Measurements from ENCODE around the gene QSOX2. TPM values are rescaled to one million over a fixed set of nuclear protein-coding genes. Genes with fewer than 3 reads are reported as not detected.

The QSOX2 gene
- total RNA-seq, 1 donor from 2014 or later: 10.3 TPM

- no peak for DNase-seq (ENCODE audit: low spot score)
Measured at GRCh38 chr9:136225748-136226679, 19.6 kb downstream of the QSOX2 start.

DNA sequence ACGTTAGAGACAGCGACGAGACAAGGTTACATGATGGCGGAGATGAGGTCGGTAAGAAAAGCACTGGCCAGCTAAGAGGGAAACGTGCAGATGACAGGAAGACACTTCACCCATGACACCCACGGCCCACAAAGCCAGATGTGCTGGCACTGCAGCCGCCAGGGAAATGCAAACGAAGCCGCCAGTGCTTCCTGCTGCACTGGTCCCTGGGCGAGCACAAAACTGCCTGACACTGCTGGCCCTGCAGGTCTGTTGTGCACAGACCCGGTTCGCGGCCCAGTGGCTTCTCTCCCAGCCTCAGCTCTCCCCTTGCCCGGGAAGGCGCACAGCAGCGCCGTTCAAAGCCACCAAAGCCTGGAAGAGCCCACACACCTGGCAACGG lies 20.3 kb downstream of the QSOX2 start:
- DNase-seq (ENCODE audit: low spot score): no peak

- no peak for DNase-seq (ENCODE audit: low spot score)
Measured at GRCh38 chr9:136223871-136224640, 21.6 kb downstream of the QSOX2 start.

GRCh38 chr9:136222906-136223285 lies 22.7 kb downstream of the QSOX2 start:
- no peak for DNase-seq (ENCODE audit: low spot score)

DNA sequence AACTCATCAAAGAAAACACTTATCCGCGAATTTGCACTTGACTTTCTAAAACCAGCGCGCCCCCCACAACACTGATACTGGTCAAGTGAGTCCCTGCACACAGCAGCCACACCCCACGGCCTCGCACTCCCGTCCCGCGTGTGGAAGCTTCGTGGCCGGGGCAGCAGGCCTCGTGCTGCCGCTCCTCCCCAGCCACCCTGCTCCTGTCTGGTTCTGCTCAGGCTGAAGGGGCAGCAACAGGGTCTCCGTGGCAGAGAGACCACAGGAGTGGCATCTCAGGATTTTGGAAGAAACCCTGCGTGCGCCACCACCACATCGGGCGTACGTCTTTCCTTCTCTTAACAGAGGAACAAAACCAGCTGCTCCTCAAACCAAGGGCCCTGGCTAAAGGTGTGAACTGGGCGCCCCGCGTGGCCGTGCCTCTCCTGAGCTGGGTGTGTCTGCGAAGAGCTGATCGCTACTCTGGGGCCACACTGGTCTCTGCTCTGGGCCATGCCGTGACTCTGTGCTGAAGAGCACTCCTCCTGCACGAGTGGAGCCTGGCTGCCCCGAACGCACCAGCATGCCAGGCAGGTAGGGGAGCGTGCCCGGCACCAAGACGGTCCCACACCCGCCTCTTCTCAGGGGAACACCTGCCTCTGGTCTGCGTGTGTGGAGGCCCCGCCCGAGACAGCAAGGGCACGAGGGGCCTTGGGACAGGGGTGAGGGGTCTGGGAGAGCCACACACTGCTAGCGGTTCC lies 23.3 kb downstream of the QSOX2 start:
- no peak for DNase-seq (ENCODE audit: low spot score)

GRCh38 chr9:136220017-136220729 lies 25.4 kb downstream of the QSOX2 start:
- no peak for DNase-seq (ENCODE audit: low spot score)

DNA sequence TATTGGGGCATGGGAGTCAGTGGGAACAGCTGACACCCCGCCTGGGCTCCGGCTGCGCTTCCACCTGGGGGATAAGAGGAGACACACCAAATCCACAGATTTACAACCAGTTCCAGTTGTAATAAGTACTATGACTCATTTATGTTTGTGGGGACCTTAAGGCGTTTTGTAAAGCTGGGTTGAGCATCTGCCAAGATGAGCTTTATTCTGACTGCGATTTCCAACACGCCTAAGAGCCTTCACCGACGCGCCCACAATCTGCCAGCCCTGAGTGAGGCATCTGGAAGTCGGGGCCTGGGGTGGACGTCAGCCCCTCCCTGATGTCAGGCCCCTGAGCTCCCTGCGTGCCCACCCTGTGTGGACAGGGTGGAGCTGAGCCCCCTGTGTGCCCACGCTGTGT lies 26.3 kb downstream of the QSOX2 start:
- no peak for DNase-seq (ENCODE audit: low spot score)

- no peak for DNase-seq (ENCODE audit: low spot score)
Measured at GRCh38 chr9:136218673-136219072, 26.9 kb downstream of the QSOX2 start.

DNA sequence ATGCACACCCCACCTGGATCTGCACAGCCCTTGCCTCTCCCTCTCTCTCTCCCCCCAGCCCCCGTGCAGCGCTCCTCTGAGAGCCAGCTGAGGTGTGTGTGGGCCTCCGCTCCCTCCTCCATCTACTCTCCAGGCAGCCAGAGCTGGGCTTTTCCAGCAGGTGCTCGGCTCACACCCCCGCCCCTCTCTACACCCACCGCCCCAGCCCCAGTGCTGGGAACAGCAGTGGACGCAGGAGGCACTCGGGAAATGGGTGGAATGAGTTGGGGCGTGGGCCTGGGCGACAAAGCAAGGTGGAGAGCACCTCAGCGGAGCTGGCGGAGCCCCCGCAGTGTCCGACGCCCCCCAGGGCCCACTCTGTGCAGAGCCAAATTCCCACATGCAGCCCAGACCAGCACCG lies 27.3 kb downstream of the QSOX2 start:
- DNase-seq (ENCODE audit: low spot score): no peak

DNA sequence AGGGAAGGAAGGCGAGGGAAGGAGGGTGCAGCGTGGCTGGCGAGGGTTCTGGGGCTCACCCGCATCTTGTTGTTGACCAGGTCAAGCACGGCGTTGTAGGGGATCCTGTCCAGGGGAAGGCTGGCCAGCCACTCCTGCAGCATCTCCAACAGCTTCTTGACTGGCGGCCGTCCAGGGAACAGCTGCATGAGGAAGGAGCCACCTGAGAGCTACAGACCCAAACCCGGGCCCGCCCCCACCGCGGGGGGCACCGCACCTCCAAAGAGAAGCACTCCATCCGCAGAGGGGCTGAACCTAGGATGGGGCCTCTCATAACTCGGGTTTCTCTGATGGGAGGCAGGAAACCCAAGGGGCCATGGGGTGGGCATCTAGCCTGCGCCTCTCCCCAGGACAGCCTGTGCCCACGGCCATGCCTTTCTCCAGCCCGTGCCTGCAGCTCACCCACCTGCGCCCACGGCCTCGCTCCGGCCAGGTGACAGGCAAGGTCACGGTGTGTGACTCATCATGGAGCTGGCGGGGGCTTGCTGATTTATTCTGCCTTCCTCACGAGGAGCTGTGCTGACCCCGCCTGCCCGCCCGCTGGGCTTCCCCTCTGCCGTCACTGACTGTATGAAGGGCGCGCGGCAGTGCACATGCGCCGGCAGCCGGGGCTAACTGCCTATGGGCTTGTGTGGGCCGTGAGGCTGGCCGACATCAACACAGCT lies 28.9 kb downstream of the QSOX2 start:
- DNase-seq (ENCODE audit: low spot score): no peak

DNA sequence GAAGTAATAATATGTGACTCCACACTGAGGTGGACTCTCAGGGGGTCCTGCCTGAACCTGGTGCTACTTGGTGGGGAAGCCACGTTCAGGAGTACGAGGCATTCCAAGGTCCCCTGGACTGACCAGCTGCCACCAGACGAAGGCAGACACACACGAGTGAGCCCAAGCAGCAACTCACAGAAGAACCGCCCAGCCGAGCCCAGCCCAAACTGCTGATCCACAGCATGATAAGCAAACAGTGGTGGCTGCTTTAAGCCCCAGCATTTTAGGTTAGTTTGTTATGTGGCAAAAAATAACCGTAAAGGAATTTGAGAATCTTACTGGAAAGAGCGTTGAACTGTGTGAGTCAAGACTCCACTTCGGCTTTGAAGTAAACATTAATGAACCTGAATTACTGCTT lies 31.9 kb downstream of the QSOX2 start:
- no peak for DNase-seq (ENCODE audit: low spot score)

- DNase-seq (ENCODE audit: low spot score): no peak
Measured at GRCh38 chr9:136212345-136212950, 33.2 kb downstream of the QSOX2 start.

DNA sequence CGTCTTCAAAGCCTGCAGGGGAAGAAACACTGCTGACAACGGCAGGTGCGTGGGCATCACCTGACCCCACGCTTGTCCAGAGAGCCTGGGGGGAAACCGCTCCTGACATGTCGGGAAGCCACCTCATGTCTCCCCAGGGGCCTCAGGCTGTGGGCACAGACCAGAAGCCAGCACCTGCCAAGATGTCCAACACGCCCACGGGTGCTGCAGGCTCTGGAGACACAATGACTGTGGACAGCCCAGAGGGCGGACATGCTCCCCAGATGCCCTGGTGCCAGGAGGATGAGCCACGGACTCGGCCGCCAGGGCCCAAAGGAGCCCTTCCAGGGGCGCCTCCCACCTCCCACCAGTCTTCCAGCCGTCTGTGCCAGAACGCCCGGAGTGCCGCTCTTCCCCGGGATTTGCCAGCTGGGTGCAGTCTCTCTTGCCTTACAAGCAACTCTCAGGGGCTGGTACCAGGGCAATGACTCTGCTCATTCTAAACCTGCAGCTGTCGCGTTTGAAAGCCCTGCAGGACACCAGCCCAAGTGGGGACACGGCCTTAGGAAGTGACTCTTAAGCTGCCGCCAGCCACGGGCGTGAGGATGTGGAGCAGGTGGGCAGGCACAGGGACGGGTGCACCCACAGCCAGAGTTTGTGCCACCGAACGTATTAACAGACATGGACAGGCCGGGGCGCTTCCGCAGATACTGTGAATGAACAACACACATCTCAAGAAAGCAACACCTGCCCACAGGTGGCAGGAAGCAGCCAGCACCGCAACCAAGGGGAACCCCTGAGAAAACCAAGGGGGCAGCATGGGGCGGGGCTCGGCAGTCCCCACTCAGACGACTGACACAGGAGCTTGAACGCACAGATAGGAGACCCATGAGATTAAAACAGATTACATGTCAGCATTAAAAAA lies 33.9 kb downstream of the QSOX2 start:
- DNase-seq (ENCODE audit: low spot score): no peak

DNA sequence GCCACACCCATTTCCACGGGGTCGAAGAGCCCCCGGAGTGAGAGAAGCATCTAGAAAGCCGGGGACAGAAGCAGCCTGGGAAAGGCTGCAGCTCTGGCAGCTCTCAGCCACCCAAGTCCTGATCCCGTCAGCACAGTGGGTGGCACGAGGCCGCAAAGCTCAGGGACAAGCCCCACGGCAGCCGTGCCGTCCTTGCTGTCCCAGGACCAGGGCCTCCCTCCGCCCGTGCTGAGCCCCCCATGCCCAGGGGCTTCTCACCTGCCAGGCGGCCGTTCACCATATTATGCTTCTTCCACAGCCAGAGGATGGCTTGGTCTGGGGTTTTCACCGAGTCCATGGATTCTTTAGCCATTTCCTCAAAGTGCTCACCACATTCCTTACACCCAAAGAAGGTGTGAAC lies 34.6 kb downstream of the QSOX2 start:
- DNase-seq (ENCODE audit: low spot score): no peak

- no peak for DNase-seq (ENCODE audit: low spot score)
Measured at GRCh38 chr9:136210276-136210675, 35.3 kb downstream of the QSOX2 start.

DNA sequence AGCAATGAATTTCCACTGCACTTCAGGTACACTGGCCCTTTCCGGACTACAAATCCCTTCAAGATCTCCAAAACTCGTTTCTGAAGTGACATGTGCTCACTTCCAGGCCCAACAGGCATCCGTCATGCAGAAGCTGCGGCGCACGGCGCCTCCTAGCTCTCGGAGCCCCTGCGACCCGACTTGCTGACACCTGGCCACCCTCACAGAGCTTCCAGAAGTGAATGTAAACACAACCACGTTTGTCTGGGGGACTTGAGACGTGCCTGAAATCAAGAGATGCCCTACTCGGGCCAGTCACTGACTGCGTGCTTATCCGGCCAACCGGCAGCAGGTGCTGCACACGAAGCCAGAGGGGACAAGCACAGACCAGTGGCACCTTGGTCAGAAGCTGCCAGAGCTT lies 35.8 kb downstream of the QSOX2 start:
- DNase-seq (ENCODE audit: low spot score): no peak

DNA sequence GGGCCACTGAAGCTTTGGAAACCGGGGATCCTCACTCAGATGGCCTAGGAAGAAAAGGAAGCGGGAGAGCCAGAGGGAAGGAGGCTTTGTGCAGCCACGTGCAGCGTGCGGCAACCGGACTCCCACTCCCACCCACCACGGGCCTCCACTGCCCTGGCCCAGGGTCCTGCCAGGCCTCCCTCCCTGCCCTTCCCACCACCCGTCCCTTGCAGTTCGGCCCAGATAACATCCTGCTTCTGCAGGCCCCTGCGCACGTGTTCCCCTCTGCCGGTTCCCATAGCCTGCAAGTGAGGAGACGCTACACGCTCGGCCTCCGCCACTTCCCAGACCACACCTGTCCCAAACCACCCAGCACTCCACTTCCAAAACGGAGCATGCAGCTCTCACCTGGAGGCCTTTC lies 36.4 kb downstream of the QSOX2 start:
- DNase-seq (ENCODE audit: low spot score): no peak

GRCh38 chr9:136208675-136209074 lies 36.9 kb downstream of the QSOX2 start:
- no peak for DNase-seq (ENCODE audit: low spot score)

GRCh38 chr9:136207616-136208015 lies 38.0 kb downstream of the QSOX2 start:
- DNase-seq (ENCODE audit: low spot score): no peak

Data from mesenteric fat pad (tissue), 1 donor.